NCI-H187 treated with DMSO at 0.1 percent for 48 hours (cell line): ENCODE data around the gene GCLM.
"Not testable (repeated sequence)": the region's sequence is repeated elsewhere in the genome, so short reads cannot be mapped to it uniquely, and the experiment has no call there.

Source experiments
- DNase-seq: peaks from one replicate; lab custom pipeline; 2025; lab: John Stamatoyannopoulos, UW

GCLM gene

DNA sequence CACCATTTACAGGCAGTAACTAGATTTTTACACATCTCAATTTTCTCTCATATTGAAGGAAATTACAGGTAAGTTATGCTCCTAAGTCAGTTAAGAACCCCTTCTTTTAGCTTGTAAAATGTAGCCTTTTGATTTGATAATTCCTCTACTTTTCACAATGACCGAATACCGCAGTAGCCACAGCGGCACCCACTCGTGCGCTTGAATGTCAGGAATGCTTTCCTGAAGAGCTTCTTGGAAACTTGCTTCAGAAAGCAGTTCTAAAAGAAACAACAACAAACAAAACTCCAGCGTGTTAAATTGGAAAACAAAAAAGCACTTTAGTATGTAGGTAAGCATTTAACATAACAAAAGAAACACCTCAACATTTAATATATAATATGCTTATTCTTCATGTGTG, 20.3 kb downstream of the GCLM start:
- no peak for DNase-seq

- no peak for DNase-seq
Observed at GRCh38 chr1:93882269-93882668, 27.0 kb downstream of the GCLM start.

GRCh38 chr1:93880731-93881130, 28.5 kb downstream of the GCLM start:
- DNase-seq: no peak

GRCh38 chr1:93878889-93879586, 30.2 kb downstream of the GCLM start, which contains the start of gene DNTTIP2:
Gene DNTTIP2 (minus strand): TSS chr1:93879206. CDS start chr1:93879148, 58 bp downstream.
- peak; percentile 28 for DNase-seq

- DNase-seq: no peak
Observed at GRCh38 chr1:93878501-93878888, 30.7 kb downstream of the GCLM start.

- DNase-seq: no peak
Observed at GRCh38 chr1:93877529-93877928, 31.7 kb downstream of the GCLM start.

- no peak for DNase-seq
Observed at GRCh38 chr1:93876244-93876643, 33.0 kb downstream of the GCLM start.

DNA sequence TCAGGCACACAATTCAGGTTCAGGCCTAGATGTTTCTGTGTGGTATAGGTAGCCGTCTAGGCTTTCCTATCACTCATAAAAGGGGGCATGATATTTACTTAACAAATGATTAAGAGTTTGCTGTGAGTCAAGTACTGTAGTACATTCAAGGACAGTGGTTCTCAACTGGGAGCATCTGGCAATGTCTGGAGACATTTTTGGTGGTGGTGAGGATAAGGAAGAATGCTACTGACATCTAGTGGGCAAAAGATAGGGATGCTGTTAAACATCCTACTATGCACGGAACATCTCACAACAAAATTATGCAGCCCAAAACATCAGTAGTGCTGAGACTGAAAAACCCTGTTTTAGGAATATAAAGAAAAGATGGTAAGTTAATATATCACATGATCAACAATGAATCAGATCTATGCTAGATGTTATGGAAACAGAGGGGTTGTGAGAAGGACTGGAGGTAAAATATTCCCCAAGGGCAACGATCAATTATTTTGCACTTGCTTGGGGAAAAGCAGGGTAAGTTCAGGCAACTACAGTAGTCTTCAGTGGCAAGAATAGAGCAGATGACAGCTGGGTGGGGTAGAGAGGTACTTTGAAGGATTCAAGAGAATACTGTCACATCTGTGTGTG, 35.1 kb downstream of the GCLM start:
- DNase-seq: no peak

DNA sequence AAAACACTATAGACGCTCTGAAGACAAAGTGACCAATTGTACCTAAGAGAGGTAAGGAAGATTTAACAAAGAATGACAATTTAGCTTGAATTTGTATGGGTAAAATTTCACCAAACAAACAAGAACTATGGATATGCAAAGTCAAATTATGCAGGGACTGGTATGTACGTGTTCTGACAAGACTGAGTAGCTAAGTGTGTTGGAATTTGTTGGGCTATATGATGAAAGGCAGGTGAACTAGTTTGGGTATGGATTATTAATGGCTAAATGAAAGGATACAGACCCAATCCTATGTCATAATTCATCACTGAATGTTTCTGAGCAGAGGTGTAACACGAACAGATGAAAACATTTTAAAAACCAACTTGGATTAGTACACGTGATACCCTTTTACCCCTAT, 37.9 kb downstream of the GCLM start:
- DNase-seq: no peak

GRCh38 chr1:93869653-93870052, 39.6 kb downstream of the GCLM start:
- DNase-seq: no peak

DNA sequence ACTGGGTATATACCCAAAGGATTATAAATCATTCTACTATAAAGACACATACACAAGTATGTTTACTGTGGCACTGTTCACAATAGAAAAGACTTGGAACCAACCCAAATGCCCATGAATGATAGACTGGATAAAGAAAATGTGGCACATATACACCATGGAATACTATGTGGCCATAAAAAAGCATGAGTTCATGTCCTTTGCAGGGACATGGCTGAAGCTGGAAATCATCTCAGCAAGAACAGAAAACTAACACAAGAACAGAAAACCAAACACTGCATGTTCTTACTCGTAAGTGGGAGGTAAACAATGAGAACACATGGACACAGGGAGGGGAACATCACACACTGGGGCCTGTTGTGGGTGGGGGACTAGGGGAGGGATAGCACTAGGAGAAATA, 40.7 kb downstream of the GCLM start:
- not testable (repeated sequence) for DNase-seq

DNA sequence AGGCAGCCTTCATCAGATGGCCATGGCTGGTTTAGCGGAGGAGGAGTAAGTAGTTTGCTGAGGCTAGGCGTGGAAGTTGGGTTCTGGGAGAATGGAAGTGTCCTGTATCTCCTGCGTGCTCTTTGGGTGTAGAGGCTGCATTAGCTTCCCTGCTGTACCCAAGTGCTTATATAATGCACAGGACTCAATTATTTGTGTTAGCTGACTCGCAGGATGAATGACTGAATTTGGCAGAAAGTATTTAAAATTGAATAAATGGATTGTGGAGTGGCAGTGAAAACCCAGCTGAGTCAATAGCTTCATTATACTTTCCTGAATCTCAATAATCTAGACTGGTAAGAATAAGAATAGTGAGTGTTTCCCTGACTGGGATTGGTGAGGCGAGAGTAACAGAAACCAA, 44.0 kb downstream of the GCLM start:
- no peak for DNase-seq

DNA sequence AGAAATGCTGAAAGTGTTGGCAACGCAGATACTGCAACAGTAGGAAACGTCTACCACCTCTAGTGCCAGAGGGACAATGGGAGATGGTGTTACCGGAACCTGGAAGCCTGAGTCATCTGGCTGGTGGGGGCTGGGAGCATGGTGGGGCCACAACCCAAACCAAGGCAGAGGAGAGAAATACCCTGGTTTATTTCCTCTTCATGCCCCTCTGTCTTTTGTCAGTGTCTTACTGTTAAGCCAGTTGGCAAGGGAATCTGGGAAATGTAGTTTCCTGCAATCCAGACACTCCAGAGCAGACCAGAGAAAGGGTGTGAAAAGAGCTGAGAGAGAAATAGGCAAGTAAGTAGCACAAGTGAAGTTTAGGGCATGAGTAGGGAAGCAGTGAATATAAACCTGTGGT, 45.1 kb downstream of the GCLM start:
- DNase-seq: no peak

GRCh38 chr1:93857653-93858052, 51.6 kb downstream of the GCLM start:
- DNase-seq: not testable (repeated sequence)

- DNase-seq: not testable (repeated sequence)
Observed at GRCh38 chr1:93855983-93856382, 53.2 kb downstream of the GCLM start.

DNA sequence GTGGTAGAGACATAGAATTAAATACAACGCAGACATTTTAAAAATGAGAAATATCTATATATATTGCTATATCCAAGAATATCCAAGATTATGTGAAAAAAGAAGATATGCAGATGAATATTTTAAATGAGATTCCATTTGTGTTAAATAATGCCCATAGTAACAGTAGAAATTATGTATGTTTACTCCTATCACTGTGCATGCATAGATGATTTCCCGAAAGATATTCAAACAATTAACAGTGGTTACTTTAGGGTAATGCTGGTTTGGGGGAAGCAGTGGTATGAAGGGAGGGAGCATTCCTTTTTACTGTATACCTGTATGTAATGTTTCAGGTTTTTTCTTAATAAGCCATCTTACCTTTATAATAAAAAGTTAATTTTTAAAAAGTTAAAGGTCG, 55.3 kb downstream of the GCLM start:
- DNase-seq: no peak

- no peak for DNase-seq
Observed at GRCh38 chr1:93851878-93852277, 57.4 kb downstream of the GCLM start.

DNA sequence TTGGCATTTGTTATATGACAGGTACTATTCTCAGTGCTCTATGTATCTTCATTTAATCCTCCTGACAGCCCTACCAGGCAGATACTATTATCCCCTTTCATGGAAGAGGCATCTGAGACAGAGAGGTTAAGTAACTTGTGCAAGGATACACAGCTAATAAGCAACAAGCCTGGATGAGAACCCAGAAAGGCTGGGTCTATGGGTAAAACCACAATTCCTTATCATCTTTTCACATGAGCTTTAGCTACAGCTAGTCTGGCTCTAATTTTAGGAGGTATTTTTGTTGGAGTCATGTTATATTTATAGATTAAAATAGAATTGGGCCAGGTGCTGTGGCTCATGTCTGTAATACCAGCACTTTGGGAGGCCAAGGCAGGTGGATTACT, 57.9 kb downstream of the GCLM start:
- no peak for DNase-seq

- DNase-seq: not testable (repeated sequence)
Observed at GRCh38 chr1:93850687-93851326, 58.4 kb downstream of the GCLM start.

GRCh38 chr1:93848350-93848883, 60.8 kb downstream of the GCLM start:
- no peak for DNase-seq

- DNase-seq: no peak
Observed at GRCh38 chr1:93847811-93848288, 61.4 kb downstream of the GCLM start.

GRCh38 chr1:93846992-93847810, 62.0 kb downstream of the GCLM start:
- peak; percentile 65 for DNase-seq
